ENCODE measurements around the gene C11orf21.

GRCh38 chr11:2325123-2325522 lies 23.4 kb upstream of the C11orf21 start:
- TF ChIP-seq GABPA (IDR thresholded peaks at IDR 0.05; ENCODE audit: low read depth) = no peak
- TF ChIP-seq, protein P1, sequence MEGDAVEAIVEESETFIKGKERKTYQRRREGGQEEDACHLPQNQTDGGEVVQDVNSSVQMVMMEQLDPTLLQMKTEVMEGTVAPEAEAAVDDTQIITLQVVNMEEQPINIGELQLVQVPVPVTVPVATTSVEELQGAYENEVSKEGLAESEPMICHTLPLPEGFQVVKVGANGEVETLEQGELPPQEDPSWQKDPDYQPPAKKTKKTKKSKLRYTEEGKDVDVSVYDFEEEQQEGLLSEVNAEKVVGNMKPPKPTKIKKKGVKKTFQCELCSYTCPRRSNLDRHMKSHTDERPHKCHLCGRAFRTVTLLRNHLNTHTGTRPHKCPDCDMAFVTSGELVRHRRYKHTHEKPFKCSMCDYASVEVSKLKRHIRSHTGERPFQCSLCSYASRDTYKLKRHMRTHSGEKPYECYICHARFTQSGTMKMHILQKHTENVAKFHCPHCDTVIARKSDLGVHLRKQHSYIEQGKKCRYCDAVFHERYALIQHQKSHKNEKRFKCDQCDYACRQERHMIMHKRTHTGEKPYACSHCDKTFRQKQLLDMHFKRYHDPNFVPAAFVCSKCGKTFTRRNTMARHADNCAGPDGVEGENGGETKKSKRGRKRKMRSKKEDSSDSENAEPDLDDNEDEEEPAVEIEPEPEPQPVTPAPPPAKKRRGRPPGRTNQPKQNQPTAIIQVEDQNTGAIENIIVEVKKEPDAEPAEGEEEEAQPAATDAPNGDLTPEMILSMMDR (IDR thresholded peaks at IDR 0.05 in 2 of 3, conservative IDR thresholded peaks at IDR 0.05 in 1 of 3; ENCODE audit: control insufficient read depth in 2 of 3, extremely low read depth in 1 of 3, insufficient read depth in 1 of 3, low read depth in 3 of 3, low read length in 3 of 3) = no peak
- TF ChIP-seq MAX (IDR thresholded peaks at IDR 0.05; ENCODE audit: low read depth, low read length) = no peak
- TF ChIP-seq, protein P2, sequence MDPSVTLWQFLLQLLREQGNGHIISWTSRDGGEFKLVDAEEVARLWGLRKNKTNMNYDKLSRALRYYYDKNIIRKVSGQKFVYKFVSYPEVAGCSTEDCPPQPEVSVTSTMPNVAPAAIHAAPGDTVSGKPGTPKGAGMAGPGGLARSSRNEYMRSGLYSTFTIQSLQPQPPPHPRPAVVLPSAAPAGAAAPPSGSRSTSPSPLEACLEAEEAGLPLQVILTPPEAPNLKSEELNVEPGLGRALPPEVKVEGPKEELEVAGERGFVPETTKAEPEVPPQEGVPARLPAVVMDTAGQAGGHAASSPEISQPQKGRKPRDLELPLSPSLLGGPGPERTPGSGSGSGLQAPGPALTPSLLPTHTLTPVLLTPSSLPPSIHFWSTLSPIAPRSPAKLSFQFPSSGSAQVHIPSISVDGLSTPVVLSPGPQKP (IDR thresholded peaks at IDR 0.05; ENCODE audit: low read depth, low read length) = no peak
- no peak for TF ChIP-seq TCF7 (IDR thresholded peaks at IDR 0.05; ENCODE audit: borderline replicate concordance)
- no peak for TF ChIP-seq FOXM1 (IDR thresholded peaks at IDR 0.05; ENCODE audit: low read depth, low read length)
- TF ChIP-seq POLR2A (IDR thresholded peaks at IDR 0.05; ENCODE audit: low read depth, low read length) = no peak
- TF ChIP-seq, protein P3, sequence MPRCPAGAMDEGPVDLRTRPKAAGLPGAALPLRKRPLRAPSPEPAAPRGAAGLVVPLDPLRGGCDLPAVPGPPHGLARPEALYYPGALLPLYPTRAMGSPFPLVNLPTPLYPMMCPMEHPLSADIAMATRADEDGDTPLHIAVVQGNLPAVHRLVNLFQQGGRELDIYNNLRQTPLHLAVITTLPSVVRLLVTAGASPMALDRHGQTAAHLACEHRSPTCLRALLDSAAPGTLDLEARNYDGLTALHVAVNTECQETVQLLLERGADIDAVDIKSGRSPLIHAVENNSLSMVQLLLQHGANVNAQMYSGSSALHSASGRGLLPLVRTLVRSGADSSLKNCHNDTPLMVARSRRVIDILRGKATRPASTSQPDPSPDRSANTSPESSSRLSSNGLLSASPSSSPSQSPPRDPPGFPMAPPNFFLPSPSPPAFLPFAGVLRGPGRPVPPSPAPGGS (IDR thresholded peaks at IDR 0.05; ENCODE audit: borderline replicate concordance, insufficient read depth, low read depth, low read length, poor library complexity, severe bottlenecking) = no peak
- TF ChIP-seq POLR2AphosphoS2 (IDR thresholded peaks at IDR 0.05; ENCODE audit: low read depth, low read length) = no peak
